A673 (cell line): ENCODE results near the gene XYLT1. TPM values are rescaled to one million over a fixed set of nuclear protein-coding genes. Genes with fewer than 3 reads are reported as not detected.

Source experiments
- BruUV-seq: library from RNA; stranded (reverse); fragments of 400-500 nt; replicated peaks from 2 replicates; lab custom pipeline; 2021; lab: Mats Ljungman, UMichigan
- CTCF ChIA-PET: fragments of 300-600 bp; sonication (Branson Sonifier 250); formaldehyde crosslinking; loops from one replicate; lab custom pipeline; 2022; ENCODE audit warnings: antibody characterized with exemption; lab: Charles Lee
- POLR2A ChIA-PET: fragments of 300-600 bp; sonication (Branson Sonifier 250); formaldehyde crosslinking; loops from one replicate; lab custom pipeline; 2022; ENCODE audit warnings: antibody characterized with exemption; ENCODE audit not compliant: low non-redundant PET; lab: Charles Lee
- DNase-seq: peaks from one replicate; pipeline ENCODE4 v3.0.0-alpha.2; 2015; ENCODE audit warnings: low spot score
- H3K27ac ChIP-seq: fragments of 200-600 bp; sonication (generic); 2 replicates; pipeline ENCODE4 v1.5.1; 2016; ENCODE audit warnings: mixed run types, low read depth, mild to moderate bottlenecking, mixed read lengths, antibody characterized with exemption, low read length; ENCODE audit not compliant: poor library complexity, severe bottlenecking
- H3K27me3 ChIP-seq: fragments of 200-600 bp; sonication (generic); replicated peaks from 2 replicates; pipeline ENCODE4 v1.6.1; 2017; ENCODE audit warnings: mixed run types, low read depth, mild to moderate bottlenecking, mixed read lengths, antibody characterized with exemption, low read length; ENCODE audit not compliant: insufficient read depth, poor library complexity
- H3K36me3 ChIP-seq: fragments of 200-600 bp; sonication (generic); 2 replicates; pipeline ENCODE4 v1.6.1; 2016; ENCODE audit warnings: mixed run types, mild to moderate bottlenecking, mixed read lengths, antibody characterized with exemption, low read length; ENCODE audit not compliant: insufficient read depth, poor library complexity, severe bottlenecking
- H3K4me1 ChIP-seq: fragments of 200-600 bp; sonication (generic); 2 replicates; pipeline ENCODE4 v1.6.1; 2017; ENCODE audit warnings: mixed run types, mild to moderate bottlenecking, mixed read lengths, antibody characterized with exemption, low read length; ENCODE audit not compliant: insufficient read depth, poor library complexity, severe bottlenecking
- H3K4me3 ChIP-seq: fragments of 200-600 bp; sonication (generic); 2 replicates; pipeline ENCODE4 v1.5.1; 2016; ENCODE audit warnings: low read depth, mixed run types, mild to moderate bottlenecking, mixed read lengths, low read length; ENCODE audit not compliant: poor library complexity, severe bottlenecking
- H3K9me3 ChIP-seq: fragments of 200-600 bp; sonication (generic); 2 replicates; pipeline ENCODE4 v1.6.1; 2016; ENCODE audit warnings: mixed run types, low read depth, mild to moderate bottlenecking, mixed read lengths, antibody characterized with exemption, low read length; ENCODE audit not compliant: poor library complexity, severe bottlenecking
- EZH2 ChIP-seq: fragments of 200-600 bp; sonication (generic); IDR thresholded peaks from 2 replicates; pipeline ENCODE4 v1.6.1; 2017; ENCODE audit warnings: borderline replicate concordance, low read depth, mild to moderate bottlenecking, mixed read lengths, antibody characterized with exemption, low read length; ENCODE audit not compliant: poor library complexity, severe bottlenecking
- intact Hi-C: fragments of 100-400 bp; cut with micrococcal nuclease; formaldehyde crosslinking; loops from one replicate; pipeline ENCODE4 v1.10.0; 2022; ENCODE audit not compliant: unreplicated experiment
- total RNA-seq: library from RNA; stranded (reverse); gene quantifications from 2 replicates; pipeline ENCODE4 v1.2.3, GENCODE V29; 2021
- TF ChIP-seq, protein P1 (sequence below): fragments of 300-800, 200-600 bp; sonication (generic); conservative IDR thresholded peaks from 2 replicates; pipeline ENCODE4 v1.5.1; 2017; ENCODE audit warnings: low read depth, mild to moderate bottlenecking, antibody characterized with exemption, low read length, moderate library complexity, mixed read lengths

XYLT1 gene
- total RNA-seq, 1 experiment from 2014 or later: 0.64 TPM

GRCh38 chr16:17460890-17461289, 9.9 kb downstream of the XYLT1 start:
- H3K27me3 ChIP-seq: no peaks in the 10 kb centered on the region
- intact Hi-C loops: loop anchor here (10.0 kb wide), 2 partner anchors 176 to 596 kb away; no protein-coding TSS in a partner anchor
- no peak overlapping the region for H3K4me3 ChIP-seq
- BruUV-seq: no TSS peak
- ChIA-PET CTCF (no interaction called here), POLR2A (no interaction called here)
- H3K9me3 ChIP-seq: no peaks in the 10 kb centered on the region
- TF ChIP-seq, protein P1, sequence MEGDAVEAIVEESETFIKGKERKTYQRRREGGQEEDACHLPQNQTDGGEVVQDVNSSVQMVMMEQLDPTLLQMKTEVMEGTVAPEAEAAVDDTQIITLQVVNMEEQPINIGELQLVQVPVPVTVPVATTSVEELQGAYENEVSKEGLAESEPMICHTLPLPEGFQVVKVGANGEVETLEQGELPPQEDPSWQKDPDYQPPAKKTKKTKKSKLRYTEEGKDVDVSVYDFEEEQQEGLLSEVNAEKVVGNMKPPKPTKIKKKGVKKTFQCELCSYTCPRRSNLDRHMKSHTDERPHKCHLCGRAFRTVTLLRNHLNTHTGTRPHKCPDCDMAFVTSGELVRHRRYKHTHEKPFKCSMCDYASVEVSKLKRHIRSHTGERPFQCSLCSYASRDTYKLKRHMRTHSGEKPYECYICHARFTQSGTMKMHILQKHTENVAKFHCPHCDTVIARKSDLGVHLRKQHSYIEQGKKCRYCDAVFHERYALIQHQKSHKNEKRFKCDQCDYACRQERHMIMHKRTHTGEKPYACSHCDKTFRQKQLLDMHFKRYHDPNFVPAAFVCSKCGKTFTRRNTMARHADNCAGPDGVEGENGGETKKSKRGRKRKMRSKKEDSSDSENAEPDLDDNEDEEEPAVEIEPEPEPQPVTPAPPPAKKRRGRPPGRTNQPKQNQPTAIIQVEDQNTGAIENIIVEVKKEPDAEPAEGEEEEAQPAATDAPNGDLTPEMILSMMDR: no peak
- no peaks in the 10 kb centered on the region for H3K36me3 ChIP-seq
- H3K27ac ChIP-seq: no peak overlapping the region
- DNase-seq: no peak
- no peaks in the 10 kb centered on the region for H3K4me1 ChIP-seq

- intact Hi-C loops: loop anchor here (10.0 kb wide), 2 partner anchors 175 to 595 kb away; no protein-coding TSS in a partner anchor
These were observed 10.7 kb downstream of the XYLT1 start for GRCh38 chr16:17459903-17460521.

GRCh38 chr16:17457997-17458396, 12.8 kb downstream of the XYLT1 start:
- DNase-seq: no peak
- no TSS peak for BruUV-seq
- no peaks in the 10 kb centered on the region for H3K36me3 ChIP-seq
- POLR2A ChIA-PET: no interaction called here
- no peak overlapping the region for H3K4me3 ChIP-seq
- CTCF ChIA-PET: no interaction called here
- no peaks in the 10 kb centered on the region for H3K27me3 ChIP-seq
- intact Hi-C loops: no loop called here
- TF ChIP-seq, protein P1: no peak
- TF ChIP-seq EZH2: no peak
- H3K27ac ChIP-seq: no peak overlapping the region
- H3K4me1 ChIP-seq: no peaks in the 10 kb centered on the region
- H3K9me3 ChIP-seq: no peaks in the 10 kb centered on the region

More at GRCh38 chr16:17459903-17460521, 10.7 kb downstream of the XYLT1 start:
- ChIA-PET POLR2A (no interaction called here), CTCF (no interaction called here)
- Histone ChIP-seq H3K36me3 (no peaks in the 10 kb centered on the region), H3K4me3 (no peak overlapping the region), H3K27ac (no peak overlapping the region), H3K4me1 (no peaks in the 10 kb centered on the region), H3K27me3 (no peaks in the 10 kb centered on the region), H3K9me3 (no peaks in the 10 kb centered on the region)
- no peak for DNase-seq
- TF ChIP-seq EZH2: no peak
- TF ChIP-seq, protein P1: no peak
- no TSS peak for BruUV-seq
